Heart right ventricle (tissue), 16 donors: ENCODE measurements around the gene SLCO2B1. TPM values are rescaled to one million over a fixed set of nuclear protein-coding genes. Genes with fewer than 3 reads are reported as not detected.

Source experiments
- ATAC-seq, 8 donors: fragments of 200-7000 bp; cut with Tn5 transposase; one replicate each; pipeline ENCODE4 v1.9.1; 2020; ENCODE audit warnings: mild to moderate bottlenecking in 8 of 8, moderate library complexity in 8 of 8, moderate number of reproducible peaks in 1 of 8
- DNase-seq, 2 donors: peaks; one replicate each; pipeline ENCODE4 v3.0.0-alpha.2; 2020
- H3K27ac ChIP-seq, 10 donors: fragments of 200-600 bp; sonication (generic) in 2 of 10; one replicate each; pipeline versions ENCODE4 v1.5.0 to v1.8.0; 2020 to 2022; ENCODE audit warnings: mild to moderate bottlenecking in 3 of 10
- H3K27me3 ChIP-seq, 7 donors: fragments of 200-600 bp; one replicate each; pipeline ENCODE4 v1.8.0; 2021 to 2022; ENCODE audit warnings: mild to moderate bottlenecking in 2 of 7
- H3K36me3 ChIP-seq, 9 donors: fragments of 200-600 bp; sonication (generic) in 1 of 9; one replicate each; pipeline versions ENCODE4 v1.5.0 to v1.8.0; 2020 to 2022; ENCODE audit warnings: mild to moderate bottlenecking in 2 of 9
- H3K4me1 ChIP-seq, 9 donors: fragments of 200-600 bp; sonication (generic) in 1 of 9; one replicate each; pipeline versions ENCODE4 v1.5.0 to v1.8.0; 2020 to 2022; ENCODE audit warnings: mild to moderate bottlenecking in 4 of 9
- H3K4me3 ChIP-seq, 10 donors: fragments of 200-600 bp; sonication (generic) in 2 of 10; one replicate each; pipeline versions ENCODE4 v1.5.0 to v1.8.0; 2020 to 2022; ENCODE audit warnings: mild to moderate bottlenecking in 7 of 10, moderate library complexity in 2 of 10
- H3K9me3 ChIP-seq, 11 donors: fragments of 200-600 bp in 10 of 11; sonication (generic) in 2 of 11; one replicate each; pipeline versions ENCODE4 v1.5.0 to v1.8.0; 2013 to 2022; ENCODE audit warnings: mild to moderate bottlenecking in 2 of 11, control low read depth in 1 of 11, moderate library complexity in 1 of 11
- WGBS, 2 donors: extraction: QIAGEN DNeasy Blood & Tissue Kit; methylation state at CpG; one replicate each; pipeline ENCODE4 v1.1.7; 2013; ENCODE audit warnings: inconsistent platforms in 1 of 2; 5-methylcytosine and 5-hydroxymethylcytosine counted together
- intact Hi-C, 10 donors: fragments of 100-400 bp; cut with DNase I; formaldehyde crosslinking; loops; one replicate each; pipeline versions ENCODE4 v1.11.1 to v1.14.2; 2022
- polyA plus RNA-seq, 2 donors: library from polyadenylated mRNA; stranded (reverse); fragments of 200-250 nt; gene quantifications; one replicate each; pipeline ENCODE4 v1.2.3, GENCODE V29; 2013
- total RNA-seq, 10 donors: library from RNA; stranded (reverse); fragmentation: NEBNext Ultra II Directional in 3 of 10; extraction: Animal tissue kit (Norgen Biotek cat#: 25700) in 3 of 10; gene quantifications; one replicate each; pipeline versions ENCODE4 v1.2.1 to v1.2.4, GENCODE V29; 2021 to 2023
- TF ChIP-seq, protein P1 (sequence below), 9 donors: fragments of 200-600 bp; sonication (generic) in 2 of 9; IDR thresholded peaks; one replicate each; pipeline versions ENCODE4 v1.5.0 to v1.8.0; 2021 to 2022; ENCODE audit warnings: antibody characterized with exemption in 9 of 9, mild to moderate bottlenecking in 5 of 9, moderate library complexity in 1 of 9
- donor health status: Arrhythmogenic right ventricular cardiomyopathy.
- donor health status: ischemic (EF 13 %, LVEDD 7.1; RV severe dilation, severe dysfunction).
- donor health status: healthy with polysubstance abuse.
- donor health status: DM: no; HTN: yes; CAD: no.
- donor health status: DM: no; HTN: no; CAD: no.
- donor health status: ischemic (EF 25% LVEDD 6.9; RV normal size, moderate dysfunction).
- donor health status: ischemic (EF 25% LVEDD 5.7; RV mildly dilated, moderate dysfunction).
- donor health status: healthy.
- donor health status: DM: yes; HTN: yes; CAD: no.
- donor health status: Ischemic cardiomyopathy.
- donor health status: ischemic (EF 35%, LVEDD 5.7; RV mildly dilated, moderate dysfunction).
- donor health status: nonischemic (EF 11% LVEDD 7.7; RV severe dilation, severe dysfunction).
- donor health status: DM: yes; HTN: yes; CAD: no.
- donor health status: PGD.
- donor health status: ischemic (EF 29% LVEDD 5.4; RV normal size, mild dysfunction).
- donor health status: nonischemic (EF 23%, LVEDD 6.1; RV moderate dilation, normal function).

The SLCO2B1 gene
- total and polyA plus RNA-seq, 12 donors, result 5.2 to 69.0 (median 16.9) TPM

DNA sequence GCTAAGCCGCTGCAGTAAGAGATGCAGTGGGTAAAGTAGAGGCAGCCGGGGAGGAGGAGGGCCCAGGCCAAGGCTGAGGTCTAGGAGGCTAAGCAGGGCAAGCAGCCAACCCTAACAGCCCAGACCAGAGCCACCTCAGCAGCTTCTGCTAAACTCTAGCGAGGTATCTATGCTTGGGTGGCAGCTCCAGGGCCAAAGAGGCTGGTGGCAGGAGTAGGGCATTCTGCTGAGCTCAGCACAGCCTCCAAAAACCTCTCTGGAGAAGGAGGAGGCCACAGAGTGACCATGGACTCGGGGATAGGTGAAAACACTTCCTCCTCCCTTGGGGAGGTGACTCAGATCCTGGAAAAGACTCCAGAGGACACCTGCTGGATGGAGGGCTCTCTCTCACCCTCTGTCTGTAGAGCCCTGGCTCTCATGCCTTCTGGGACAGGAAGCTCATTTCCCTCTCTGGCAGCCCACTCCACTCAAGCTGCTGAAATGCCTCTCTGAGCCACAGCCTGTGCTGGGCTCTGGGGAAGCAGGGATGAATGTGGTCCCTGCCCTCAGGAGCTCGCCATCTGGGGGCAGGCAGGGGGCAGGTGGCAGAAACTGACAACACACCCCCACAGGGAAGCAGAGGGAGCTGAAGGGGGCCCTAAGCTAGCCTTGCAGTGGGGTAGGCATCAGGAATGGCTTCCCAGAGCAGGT, 73.2 kb downstream of the SLCO2B1 start:
- no peak overlapping the region for H3K4me3 ChIP-seq
- H3K9me3 ChIP-seq, result no peaks in the 10 kb centered on the region
- ATAC-seq (peak in 1 of 8 donors; percentile 41), DNase-seq (no peak)
- TF ChIP-seq, protein P1, sequence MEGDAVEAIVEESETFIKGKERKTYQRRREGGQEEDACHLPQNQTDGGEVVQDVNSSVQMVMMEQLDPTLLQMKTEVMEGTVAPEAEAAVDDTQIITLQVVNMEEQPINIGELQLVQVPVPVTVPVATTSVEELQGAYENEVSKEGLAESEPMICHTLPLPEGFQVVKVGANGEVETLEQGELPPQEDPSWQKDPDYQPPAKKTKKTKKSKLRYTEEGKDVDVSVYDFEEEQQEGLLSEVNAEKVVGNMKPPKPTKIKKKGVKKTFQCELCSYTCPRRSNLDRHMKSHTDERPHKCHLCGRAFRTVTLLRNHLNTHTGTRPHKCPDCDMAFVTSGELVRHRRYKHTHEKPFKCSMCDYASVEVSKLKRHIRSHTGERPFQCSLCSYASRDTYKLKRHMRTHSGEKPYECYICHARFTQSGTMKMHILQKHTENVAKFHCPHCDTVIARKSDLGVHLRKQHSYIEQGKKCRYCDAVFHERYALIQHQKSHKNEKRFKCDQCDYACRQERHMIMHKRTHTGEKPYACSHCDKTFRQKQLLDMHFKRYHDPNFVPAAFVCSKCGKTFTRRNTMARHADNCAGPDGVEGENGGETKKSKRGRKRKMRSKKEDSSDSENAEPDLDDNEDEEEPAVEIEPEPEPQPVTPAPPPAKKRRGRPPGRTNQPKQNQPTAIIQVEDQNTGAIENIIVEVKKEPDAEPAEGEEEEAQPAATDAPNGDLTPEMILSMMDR (IDR thresholded peaks at IDR 0.05), result no peak
- 40 to 44% methylated on average over 5 of the region's 5 CpGs for WGBS, 2 donors
- no peak overlapping the region for H3K27ac ChIP-seq
- no peaks in the 10 kb centered on the region for H3K4me1 ChIP-seq
- intact Hi-C loops, result no loop called here
- H3K27me3 ChIP-seq, result no peaks in the 10 kb centered on the region
- H3K36me3 ChIP-seq, result no peaks in the 10 kb centered on the region

DNA sequence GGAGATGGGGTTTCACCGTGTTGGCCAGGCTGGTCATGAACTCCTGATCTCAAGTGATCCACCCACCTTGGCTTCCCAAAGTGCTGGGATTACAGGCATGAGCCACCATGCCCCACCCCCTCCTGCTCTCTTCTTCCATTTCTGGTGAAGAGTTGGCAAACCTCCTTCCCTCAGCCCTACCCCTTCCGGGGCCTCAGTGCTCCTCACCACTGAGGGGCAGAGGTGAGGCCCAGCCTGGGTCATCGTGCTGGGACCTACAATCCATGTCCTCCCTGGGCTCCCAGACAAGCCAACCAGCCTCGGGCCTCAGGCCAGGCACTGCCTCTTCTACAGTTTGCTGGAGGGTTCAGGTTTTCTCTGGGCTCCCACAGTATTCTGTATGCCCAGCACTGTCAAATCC, 74.9 kb downstream of the SLCO2B1 start:
- H3K4me1 ChIP-seq, result no peaks in the 10 kb centered on the region
- no peak overlapping the region for H3K27ac ChIP-seq
- 75 to 78% methylated on average over 4 of the region's 4 CpGs for WGBS, 2 donors
- ATAC-seq (no peak), DNase-seq (no peak)
- intact Hi-C loops, result no loop called here
- H3K36me3 ChIP-seq, result no peaks in the 10 kb centered on the region
- TF ChIP-seq, protein P1 (IDR thresholded peaks at IDR 0.05), result no peak
- peaks cover 0 to 11% (median 5%) of the 10 kb centered on the region in 7 donors for H3K27me3 ChIP-seq
- no peak overlapping the region for H3K4me3 ChIP-seq
- no peaks in the 10 kb centered on the region for H3K9me3 ChIP-seq

DNA sequence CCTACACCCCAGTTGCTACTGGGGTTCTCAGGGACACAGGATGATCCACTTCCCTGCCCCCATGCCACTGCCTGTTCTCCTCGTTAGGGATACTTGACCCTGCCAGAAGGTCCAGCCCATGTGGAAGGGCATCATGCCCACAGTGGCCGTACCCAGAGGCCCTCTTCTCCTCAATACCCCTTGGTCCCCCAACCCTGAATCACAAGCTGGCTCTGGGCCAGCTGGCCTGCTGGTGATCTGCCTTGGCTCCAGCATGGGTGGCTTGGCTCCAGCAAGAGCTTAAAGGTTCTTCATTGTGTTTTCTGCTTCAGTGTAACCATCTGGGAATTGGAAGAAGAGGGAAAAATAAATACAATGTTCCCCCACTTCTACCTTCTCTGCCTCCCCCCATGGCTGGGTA, 78.6 kb downstream of the SLCO2B1 start:
- no peak for DNase-seq
- Histone ChIP-seq H3K4me1 (no peaks in the 10 kb centered on the region), H3K4me3 (no peak overlapping the region), H3K9me3 (no peaks in the 10 kb centered on the region), H3K27me3 (peaks cover 0 to 11% (median 5%) of the 10 kb centered on the region in 7 donors), H3K27ac (no peak overlapping the region), H3K36me3 (no peaks in the 10 kb centered on the region)
- TF ChIP-seq, protein P1 (IDR thresholded peaks at IDR 0.05), result no peak
- WGBS, 2 donors, result 73 to 79% methylated on average over 2 of the region's 2 CpGs
- ATAC-seq, result no peak
- intact Hi-C loops, result no loop called here

DNA sequence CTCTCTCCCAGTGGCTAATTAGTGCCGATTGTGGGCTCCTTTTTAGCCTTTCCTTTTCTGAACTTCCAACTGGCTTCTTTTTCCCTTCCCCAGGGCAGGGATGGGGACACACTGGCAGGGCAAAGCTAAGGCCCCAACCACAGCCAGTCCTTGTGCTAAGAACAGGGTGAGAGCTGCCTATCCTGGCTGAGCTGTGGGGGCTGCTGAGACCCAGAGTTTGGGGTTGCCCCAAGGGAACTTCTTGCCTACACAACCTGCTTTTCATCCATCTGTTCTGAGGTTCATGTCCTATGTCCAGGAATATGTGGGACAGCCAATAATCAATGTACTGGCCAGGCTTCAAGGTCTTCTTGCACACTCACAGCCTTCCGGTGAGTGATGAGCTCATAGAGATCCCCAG, 79.7 kb downstream of the SLCO2B1 start:
- H3K4me3 ChIP-seq, result no peak overlapping the region
- H3K36me3 ChIP-seq, result no peaks in the 10 kb centered on the region
- no peaks in the 10 kb centered on the region for H3K4me1 ChIP-seq
- DNase-seq (no peak), ATAC-seq (no peak)
- no peak overlapping the region for H3K27ac ChIP-seq
- 67 to 75% methylated on average over 2 of the region's 2 CpGs for WGBS, 2 donors
- no peaks in the 10 kb centered on the region for H3K9me3 ChIP-seq
- TF ChIP-seq, protein P1 (IDR thresholded peaks at IDR 0.05), result no peak
- intact Hi-C loops, result no loop called here
- H3K27me3 ChIP-seq, result peaks cover 0 to 11% (median 5%) of the 10 kb centered on the region in 7 donors
